DND-41 (cell line): ENCODE measurements around the gene SCYGR3.

Experiments
- ATAC-seq: fragments of 200-7000 bp; cut with Tn5 transposase; 3 replicates; pipeline ENCODE4 v1.9.1; 2021; ENCODE audit warnings: low read depth; ENCODE audit not compliant: insufficient read depth
- DNase-seq: peaks from one replicate; pipeline ENCODE4 v3.0.0-alpha.2; 2020
- H2AFZ ChIP-seq: 2 replicates; pipeline ENCODE4 v1.6.0; 2012; ENCODE audit warnings: low read depth, low read length
- H3K27ac ChIP-seq: 2 replicates; pipeline ENCODE4 v1.5.1; 2012; ENCODE audit warnings: low read length, inconsistent platforms
- H3K27me3 ChIP-seq: fragments of 200-600 bp; sonication (generic); 2 replicates; pipeline ENCODE4 v1.6.0; 2012; ENCODE audit warnings: low read length, mild to moderate bottlenecking, inconsistent platforms; ENCODE audit not compliant: insufficient read depth, poor library complexity
- H3K36me3 ChIP-seq: 2 replicates; pipeline ENCODE4 v1.5.1; 2012; ENCODE audit warnings: low read length, inconsistent platforms; ENCODE audit not compliant: insufficient read depth
- H3K4me1 ChIP-seq: 2 replicates; pipeline ENCODE4 v1.5.1; 2012; ENCODE audit warnings: mild to moderate bottlenecking, low read length; ENCODE audit not compliant: insufficient read depth
- H3K4me2 ChIP-seq: 2 replicates; pipeline ENCODE4 v1.6.0; 2012; ENCODE audit warnings: mild to moderate bottlenecking, moderate library complexity, low read length, inconsistent platforms; ENCODE audit not compliant: insufficient read depth
- H3K4me3 ChIP-seq, 2 experiments: fragments of 200-600 bp in 1 of 2; shearing (Covaris generic) in 1 of 2; 2 replicates each; pipeline ENCODE4 v1.5.1; 2012 to 2016; ENCODE audit warnings: inconsistent platforms in 2 of 2, low read length in 2 of 2, mild to moderate bottlenecking in 2 of 2, low read depth in 1 of 2, moderate library complexity in 1 of 2
- H3K79me2 ChIP-seq: 2 replicates; pipeline ENCODE4 v1.6.0; 2012; ENCODE audit warnings: low read length, inconsistent platforms; ENCODE audit not compliant: insufficient read depth
- H3K9ac ChIP-seq: 2 replicates; pipeline ENCODE4 v1.6.0; 2012; ENCODE audit warnings: low read depth, mild to moderate bottlenecking, inconsistent platforms, low read length, moderate library complexity
- H3K9me3 ChIP-seq: 2 replicates; pipeline ENCODE4 v1.5.1; 2012; ENCODE audit warnings: low read length, moderate library complexity, mild to moderate bottlenecking, inconsistent platforms; ENCODE audit not compliant: insufficient read depth, severe bottlenecking
- H4K20me1 ChIP-seq: 2 replicates; pipeline ENCODE4 v1.6.0; 2012; ENCODE audit warnings: low read length; ENCODE audit not compliant: insufficient read depth
- EZH2 ChIP-seq: IDR thresholded peaks from 3 replicates; pipeline ENCODE4 v1.6.1; 2012; ENCODE audit warnings: borderline replicate concordance, low read depth, mild to moderate bottlenecking, moderate library complexity, low read length, inconsistent platforms; ENCODE audit not compliant: severe bottlenecking
- TF ChIP-seq, protein P1 (sequence below): IDR thresholded peaks from 2 replicates; pipeline ENCODE4 v1.5.1; 2012; ENCODE audit warnings: borderline replicate concordance, low read length, moderate library complexity, mild to moderate bottlenecking; ENCODE audit not compliant: poor library complexity, severe bottlenecking; ENCODE audit errors: extremely low read depth

SCYGR3 gene, protein sequence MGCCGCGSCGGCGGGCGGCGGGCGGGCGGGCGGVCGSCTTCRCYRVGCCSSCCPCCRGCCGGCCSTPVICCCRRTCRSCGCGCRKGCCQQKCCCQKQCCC

DNA sequence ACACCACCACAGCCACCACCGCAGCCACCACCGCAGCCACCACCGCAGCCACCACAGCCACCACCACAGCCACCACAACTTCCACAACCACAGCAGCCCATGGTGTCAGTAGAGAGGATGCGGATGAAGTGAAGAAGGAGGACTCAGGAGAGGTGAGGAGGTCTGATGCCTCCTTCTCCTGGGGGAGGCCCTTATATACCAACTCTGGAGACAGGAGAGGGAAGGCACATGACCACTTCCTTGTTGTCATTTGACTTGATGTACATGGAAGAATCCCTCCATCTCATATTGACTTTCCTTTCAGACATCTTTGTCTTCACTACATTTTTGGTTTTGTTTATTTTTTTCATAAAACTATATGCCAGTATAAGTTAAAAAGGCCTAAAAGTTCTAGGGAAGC is at the start of gene SCYGR3:
SCYGR3 (minus strand) TSS at position 101 of the 400 bp plus-strand sequence; CDS start at position 101, 0 bp downstream.
- DNase-seq (no peak), ATAC-seq (no peak)
- no peaks in the 10 kb centered on the region for H4K20me1 ChIP-seq
- H3K27ac ChIP-seq: no peak within 1 kb of the TSS
- TF ChIP-seq EZH2: no peak
- TF ChIP-seq, protein P1, sequence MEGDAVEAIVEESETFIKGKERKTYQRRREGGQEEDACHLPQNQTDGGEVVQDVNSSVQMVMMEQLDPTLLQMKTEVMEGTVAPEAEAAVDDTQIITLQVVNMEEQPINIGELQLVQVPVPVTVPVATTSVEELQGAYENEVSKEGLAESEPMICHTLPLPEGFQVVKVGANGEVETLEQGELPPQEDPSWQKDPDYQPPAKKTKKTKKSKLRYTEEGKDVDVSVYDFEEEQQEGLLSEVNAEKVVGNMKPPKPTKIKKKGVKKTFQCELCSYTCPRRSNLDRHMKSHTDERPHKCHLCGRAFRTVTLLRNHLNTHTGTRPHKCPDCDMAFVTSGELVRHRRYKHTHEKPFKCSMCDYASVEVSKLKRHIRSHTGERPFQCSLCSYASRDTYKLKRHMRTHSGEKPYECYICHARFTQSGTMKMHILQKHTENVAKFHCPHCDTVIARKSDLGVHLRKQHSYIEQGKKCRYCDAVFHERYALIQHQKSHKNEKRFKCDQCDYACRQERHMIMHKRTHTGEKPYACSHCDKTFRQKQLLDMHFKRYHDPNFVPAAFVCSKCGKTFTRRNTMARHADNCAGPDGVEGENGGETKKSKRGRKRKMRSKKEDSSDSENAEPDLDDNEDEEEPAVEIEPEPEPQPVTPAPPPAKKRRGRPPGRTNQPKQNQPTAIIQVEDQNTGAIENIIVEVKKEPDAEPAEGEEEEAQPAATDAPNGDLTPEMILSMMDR: no peak
- no peaks in the 10 kb centered on the region for H3K36me3 ChIP-seq
- no peak within 1 kb of the TSS for H3K4me2 ChIP-seq
- no peak within 1 kb of the TSS for H3K4me3 ChIP-seq
- H3K79me2 ChIP-seq: no peaks in the 10 kb centered on the region
- no peaks in the 10 kb centered on the region for H3K27me3 ChIP-seq
- H3K9ac ChIP-seq: no peak within 1 kb of the TSS
- no peak within 1 kb of the TSS for H2AFZ ChIP-seq
- no peaks in the 10 kb centered on the region for H3K4me1 ChIP-seq
- no peaks in the 10 kb centered on the region for H3K9me3 ChIP-seq

DNA sequence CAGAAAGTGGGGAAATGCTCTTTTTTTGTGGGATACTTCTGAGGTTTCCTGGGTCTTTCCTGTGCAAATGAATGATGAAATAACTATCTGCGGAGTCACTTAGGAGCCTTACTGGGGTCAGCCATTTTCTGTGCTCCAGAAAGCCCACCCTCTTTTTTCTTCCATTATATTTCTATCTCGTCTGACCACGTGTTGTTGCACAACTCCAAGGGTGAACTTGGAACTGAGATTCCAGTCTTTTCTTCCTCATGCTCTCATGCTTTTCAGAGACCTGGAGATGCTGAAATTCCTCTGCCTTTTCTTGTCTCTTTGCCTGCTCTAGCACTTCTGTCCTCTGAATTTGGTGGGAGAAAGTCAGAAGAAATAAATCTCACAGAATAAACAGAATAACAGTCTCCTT is 47.2 kb upstream of the SCYGR3 start:
- no peak overlapping the region for H3K27ac ChIP-seq
- no peak overlapping the region for H2AFZ ChIP-seq
- DNase-seq (no peak), ATAC-seq (no peak)
- no peaks in the 10 kb centered on the region for H3K27me3 ChIP-seq
- no peak overlapping the region for H3K4me2 ChIP-seq
- H4K20me1 ChIP-seq: no peaks in the 10 kb centered on the region; the same call in 1 of the 2 replicates
- TF ChIP-seq, protein P1: no peak
- TF ChIP-seq EZH2: no peak
- H3K4me1 ChIP-seq: no peaks in the 10 kb centered on the region
- no peaks in the 10 kb centered on the region for H3K79me2 ChIP-seq
- no peak overlapping the region for H3K4me3 ChIP-seq
- H3K36me3 ChIP-seq: no peaks in the 10 kb centered on the region
- no peaks in the 10 kb centered on the region for H3K9me3 ChIP-seq
- no peak overlapping the region for H3K9ac ChIP-seq

DNA sequence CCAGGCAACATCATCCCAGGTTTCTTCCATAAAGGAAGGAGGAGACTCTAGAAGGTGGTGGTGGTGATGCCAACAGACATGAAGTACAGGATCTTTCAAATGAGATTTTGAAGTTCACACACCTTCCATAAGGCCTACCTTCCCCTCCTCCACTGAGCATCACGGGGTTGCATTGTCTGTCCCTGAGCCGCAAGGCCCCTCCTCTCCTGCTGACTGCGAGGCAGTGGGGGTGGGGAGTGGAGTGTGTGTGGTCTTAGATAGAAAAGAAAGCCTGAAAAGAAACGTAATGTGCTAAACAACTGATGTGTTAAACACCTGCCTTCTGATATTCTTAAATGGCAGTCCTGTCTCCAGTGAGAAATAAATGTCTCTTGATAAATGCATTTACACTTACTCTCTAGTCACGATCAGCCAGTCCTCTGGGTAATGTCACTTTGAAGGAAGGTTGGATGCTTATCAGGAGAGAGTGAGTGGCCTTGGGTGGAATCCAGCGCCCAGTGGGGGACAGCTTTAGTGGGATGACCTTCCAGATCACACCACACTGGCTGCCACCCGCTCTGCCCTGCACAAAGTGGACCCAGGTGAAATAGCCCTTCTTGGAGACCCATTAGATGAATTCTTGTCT is 46.5 kb upstream of the SCYGR3 start:
- ATAC-seq (no peak), DNase-seq (no peak)
- no peak overlapping the region for H3K4me3 ChIP-seq
- H2AFZ ChIP-seq: no peak overlapping the region
- H3K4me2 ChIP-seq: no peak overlapping the region
- no peaks in the 10 kb centered on the region for H3K27me3 ChIP-seq
- H3K9me3 ChIP-seq: no peaks in the 10 kb centered on the region
- H3K4me1 ChIP-seq: no peaks in the 10 kb centered on the region
- no peaks in the 10 kb centered on the region; the same call in 1 of the 2 replicates for H4K20me1 ChIP-seq
- no peak overlapping the region for H3K9ac ChIP-seq
- no peak overlapping the region for H3K27ac ChIP-seq
- H3K36me3 ChIP-seq: no peaks in the 10 kb centered on the region
- TF ChIP-seq, protein P1: no peak
- TF ChIP-seq EZH2: no peak
- no peaks in the 10 kb centered on the region for H3K79me2 ChIP-seq
